Measurements from ENCODE around the gene RNF123. TPM values are rescaled to one million over a fixed set of nuclear protein-coding genes. Genes with fewer than 3 reads are reported as not detected.

The RNF123 gene
- total and polyA plus RNA-seq, 2 donors (not counting 1 experiment from before 2014, with no cell fraction given), result 51.8 to 69.0 TPM

DNA sequence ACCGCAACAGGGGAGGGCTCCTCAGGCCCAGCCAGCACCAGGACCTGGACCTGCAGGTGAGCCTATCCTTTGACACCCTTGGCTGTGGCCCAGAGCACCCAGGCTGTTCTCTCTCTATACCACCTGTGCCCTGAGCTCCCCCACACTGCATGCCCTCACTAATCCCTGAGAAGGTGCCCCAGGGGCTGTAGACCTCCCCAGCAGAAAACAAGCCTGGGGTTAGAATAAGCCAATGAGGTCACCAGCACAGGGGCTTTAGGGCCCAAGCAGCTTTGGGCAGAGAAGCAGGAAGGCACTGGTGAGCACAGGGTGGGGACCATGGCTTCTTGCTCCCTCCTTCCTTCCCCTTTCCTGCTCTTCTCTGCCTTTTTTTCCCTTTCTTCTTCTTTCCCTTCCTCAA is 25.5 kb upstream of the RNF123 start:
- no peak for ATAC-seq (ENCODE audit: low read depth)
- H3K4me1 Mint-ChIP-seq, result no peaks in the 10 kb centered on the region

GRCh38 chr3:49664300-49664699 is 25.1 kb upstream of the RNF123 start:
- H3K4me1 Mint-ChIP-seq, result no peaks in the 10 kb centered on the region
- no peak overlapping the region for H3K9ac ChIP-seq (ENCODE audit: low read length)
- no peaks in the 10 kb centered on the region for H3K36me3 ChIP-seq (replicated peaks in 1 of 2; ENCODE audit: control extremely low read depth in 1 of 2, control insufficient read depth in 1 of 2, extremely low read depth in 1 of 2, insufficient read depth in 2 of 2, low read length in 1 of 2)
- no peak overlapping the region for H3K27ac Mint-ChIP-seq
- H2AFZ ChIP-seq (ENCODE audit: insufficient read depth, low read depth, low read length, poor library complexity, severe bottlenecking), result no peak overlapping the region
- H3K4me1 ChIP-seq (ENCODE audit: control insufficient read depth in 2 of 2, insufficient read depth in 2 of 2, low read length in 2 of 2), result no peaks in the 10 kb centered on the region
- ChIA-PET CTCF (no interaction called here), POLR2A (no interaction called here)
- WGBS (ENCODE audit: insufficient coverage), result 94% methylated on average over 11 of the region's 11 CpGs
- no peak overlapping the region for H3K4me3 ChIP-seq (ENCODE audit: control extremely low read depth in 1 of 5, extremely low read depth in 1 of 5, insufficient read depth in 1 of 5, low read depth in 2 of 5, low read length in 4 of 5)
- H3K4me2 ChIP-seq (replicated peaks; ENCODE audit: low read depth, low read length, poor library complexity, severe bottlenecking), result no peak overlapping the region
- DNase-seq (no peak), ATAC-seq (ENCODE audit: low read depth) (no peak)
- peaks cover 3% of the 10 kb centered on the region for H3K27me3 Mint-ChIP-seq
- H3K27ac ChIP-seq (ENCODE audit: low read length in 2 of 2), result no peak overlapping the region
- no peak for TF ChIP-seq EZH2 (IDR thresholded peaks at IDR 0.05; ENCODE audit: borderline replicate concordance, insufficient read depth, low read depth, low read length, poor library complexity, severe bottlenecking)
- TF ChIP-seq, protein P1, sequence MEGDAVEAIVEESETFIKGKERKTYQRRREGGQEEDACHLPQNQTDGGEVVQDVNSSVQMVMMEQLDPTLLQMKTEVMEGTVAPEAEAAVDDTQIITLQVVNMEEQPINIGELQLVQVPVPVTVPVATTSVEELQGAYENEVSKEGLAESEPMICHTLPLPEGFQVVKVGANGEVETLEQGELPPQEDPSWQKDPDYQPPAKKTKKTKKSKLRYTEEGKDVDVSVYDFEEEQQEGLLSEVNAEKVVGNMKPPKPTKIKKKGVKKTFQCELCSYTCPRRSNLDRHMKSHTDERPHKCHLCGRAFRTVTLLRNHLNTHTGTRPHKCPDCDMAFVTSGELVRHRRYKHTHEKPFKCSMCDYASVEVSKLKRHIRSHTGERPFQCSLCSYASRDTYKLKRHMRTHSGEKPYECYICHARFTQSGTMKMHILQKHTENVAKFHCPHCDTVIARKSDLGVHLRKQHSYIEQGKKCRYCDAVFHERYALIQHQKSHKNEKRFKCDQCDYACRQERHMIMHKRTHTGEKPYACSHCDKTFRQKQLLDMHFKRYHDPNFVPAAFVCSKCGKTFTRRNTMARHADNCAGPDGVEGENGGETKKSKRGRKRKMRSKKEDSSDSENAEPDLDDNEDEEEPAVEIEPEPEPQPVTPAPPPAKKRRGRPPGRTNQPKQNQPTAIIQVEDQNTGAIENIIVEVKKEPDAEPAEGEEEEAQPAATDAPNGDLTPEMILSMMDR (IDR thresholded peaks at IDR 0.05), result no peak
- H3K79me2 ChIP-seq (ENCODE audit: control insufficient read depth, insufficient read depth, low read length), result no peaks in the 10 kb centered on the region
- H3K4me3 Mint-ChIP-seq, result no peak overlapping the region
- no peaks in the 10 kb centered on the region for H3K9me3 Mint-ChIP-seq (ENCODE audit: insufficient read depth)
- H3K27me3 ChIP-seq (replicated peaks in 1 of 4; ENCODE audit: control extremely low read depth in 1 of 4, control insufficient read depth in 3 of 4, insufficient read depth in 4 of 4, low read length in 3 of 4), result no peaks in the 10 kb centered on the region
- no peaks in the 10 kb centered on the region for H4K20me1 ChIP-seq (ENCODE audit: control insufficient read depth, insufficient read depth, low read length, poor library complexity, severe bottlenecking)
- intact Hi-C loops (cut with micrococcal nuclease), result no loop called here
- no peaks in the 10 kb centered on the region for H3K9me3 ChIP-seq (ENCODE audit: control extremely low read depth in 1 of 3, control insufficient read depth in 2 of 3, insufficient read depth in 1 of 3, low read length in 2 of 3)

More for the DNA sequence above, 25.5 kb upstream of the RNF123 start:
- no peak overlapping the region for H3K27ac ChIP-seq (ENCODE audit: low read length in 2 of 2)
- DNase-seq, result no peak
- no peaks in the 10 kb centered on the region for H3K9me3 ChIP-seq (ENCODE audit: control extremely low read depth in 1 of 3, control insufficient read depth in 2 of 3, insufficient read depth in 1 of 3, low read length in 2 of 3)
- H3K27me3 Mint-ChIP-seq, result peaks cover 7% of the 10 kb centered on the region
- no peak for TF ChIP-seq EZH2 (IDR thresholded peaks at IDR 0.05; ENCODE audit: borderline replicate concordance, insufficient read depth, low read depth, low read length, poor library complexity, severe bottlenecking)
- TF ChIP-seq, protein P1 (IDR thresholded peaks at IDR 0.05), result no peak
- WGBS (ENCODE audit: insufficient coverage), result 94% methylated on average over 1 of the region's 1 CpG
- ChIA-PET POLR2A (no interaction called here), CTCF (no interaction called here)
- no peaks in the 10 kb centered on the region for H3K4me1 ChIP-seq (ENCODE audit: control insufficient read depth in 2 of 2, insufficient read depth in 2 of 2, low read length in 2 of 2)
- no peak overlapping the region for H2AFZ ChIP-seq (ENCODE audit: insufficient read depth, low read depth, low read length, poor library complexity, severe bottlenecking)
- H3K4me3 Mint-ChIP-seq, result no peak overlapping the region
- no peaks in the 10 kb centered on the region for H3K79me2 ChIP-seq (ENCODE audit: control insufficient read depth, insufficient read depth, low read length)
- no peak overlapping the region for H3K4me2 ChIP-seq (replicated peaks; ENCODE audit: low read depth, low read length, poor library complexity, severe bottlenecking)
- H3K9ac ChIP-seq (ENCODE audit: low read length), result no peak overlapping the region
- no peak overlapping the region for H3K4me3 ChIP-seq (ENCODE audit: control extremely low read depth in 1 of 5, extremely low read depth in 1 of 5, insufficient read depth in 1 of 5, low read depth in 2 of 5, low read length in 4 of 5)
- no peaks in the 10 kb centered on the region for H3K27me3 ChIP-seq (replicated peaks in 1 of 4; ENCODE audit: control extremely low read depth in 1 of 4, control insufficient read depth in 3 of 4, insufficient read depth in 4 of 4, low read length in 3 of 4)
- no peaks in the 10 kb centered on the region for H4K20me1 ChIP-seq (ENCODE audit: control insufficient read depth, insufficient read depth, low read length, poor library complexity, severe bottlenecking)
- no peak overlapping the region for H3K27ac Mint-ChIP-seq
- H3K9me3 Mint-ChIP-seq (ENCODE audit: insufficient read depth), result no peaks in the 10 kb centered on the region
- H3K36me3 ChIP-seq (replicated peaks in 1 of 2; ENCODE audit: control extremely low read depth in 1 of 2, control insufficient read depth in 1 of 2, extremely low read depth in 1 of 2, insufficient read depth in 2 of 2, low read length in 1 of 2), result no peaks in the 10 kb centered on the region
- intact Hi-C loops (cut with micrococcal nuclease), result no loop called here
